Brain microvascular endothelial cell (primary cell): ENCODE measurements around the gene AIFM1.
A peak's percentile ranks its signal among the peaks of the same experiment; 100 is the strongest.

Experiments used
- DNase-seq: peaks from one replicate; pipeline ENCODE4 v3.0.0-alpha.2; 2020
- H3K27ac ChIP-seq: fragments of 250-450 bp; sonication (Bioruptor Pico); 2 replicates; pipeline ENCODE4 v1.5.1; 2020; ENCODE audit warnings: mild to moderate bottlenecking, moderate library complexity
- H3K27me3 ChIP-seq: fragments of 250-450 bp; sonication (Bioruptor Pico); replicated peaks from 2 replicates; pipeline ENCODE4 v1.5.1; 2020; ENCODE audit warnings: mild to moderate bottlenecking
- H3K36me3 ChIP-seq: fragments of 250-450 bp; sonication (Bioruptor Pico); replicated peaks from 2 replicates; pipeline ENCODE4 v1.5.1; 2020; ENCODE audit warnings: mild to moderate bottlenecking
- H3K4me3 ChIP-seq: 2 replicates; pipeline ENCODE4 v1.5.1; 2011; ENCODE audit warnings: low read depth, mild to moderate bottlenecking, control low read depth, low read length, moderate library complexity
- CTCF ChIP-seq: IDR thresholded peaks from 2 replicates; pipeline ENCODE4 v1.5.1; 2011; ENCODE audit warnings: low read depth, mild to moderate bottlenecking, moderate library complexity, low read length, control low read depth, inconsistent platforms; ENCODE audit errors: missing control alignments
- in situ Hi-C: cut with HindIII; loops from 2 replicates; pipeline ENCODE4 v1.10.0; 2017; ENCODE audit warnings: low sequenced_read_pairs, low pct_ligation_motif_present

AIFM1 gene

GRCh38 chrX:130174045-130174704, 8.5 kb upstream of the AIFM1 start:
- H3K36me3 ChIP-seq: no peaks in the 10 kb centered on the region
- H3K4me3 ChIP-seq: no peak overlapping the region
- TF ChIP-seq CTCF: no peak
- H3K27ac ChIP-seq: peak overlapping the region; percentile 80
- in situ Hi-C loops: no loop called here
- H3K27me3 ChIP-seq: no peaks in the 10 kb centered on the region
- peak; percentile 50 for DNase-seq

GRCh38 chrX:130173190-130173895, 7.7 kb upstream of the AIFM1 start:
- Histone ChIP-seq H3K27ac (peak overlapping the region; percentile 80), H3K36me3 (no peaks in the 10 kb centered on the region), H3K4me3 (no peak overlapping the region), H3K27me3 (no peaks in the 10 kb centered on the region)
- TF ChIP-seq CTCF: no peak
- in situ Hi-C loops: no loop called here
- DNase-seq: peak; percentile 72

GRCh38 chrX:130172127-130172845, 6.6 kb upstream of the AIFM1 start:
- no peak overlapping the region for H3K27ac ChIP-seq
- no peak for TF ChIP-seq CTCF
- in situ Hi-C loops: no loop called here
- H3K4me3 ChIP-seq: peak overlapping the region; percentile 56
- no peaks in the 10 kb centered on the region for H3K36me3 ChIP-seq
- no peak for DNase-seq
- H3K27me3 ChIP-seq: no peaks in the 10 kb centered on the region

- no peak for TF ChIP-seq CTCF
- Histone ChIP-seq H3K27me3 (no peaks in the 10 kb centered on the region), H3K4me3 (peak within 1 kb of the TSS; percentile 56), H3K36me3 (no peaks in the 10 kb centered on the region), H3K27ac (peak within 1 kb of the TSS; percentile 80)
- no peak for DNase-seq
- in situ Hi-C loops: no loop called here
Measured at GRCh38 chrX:130171446-130172126, 5.9 kb upstream of the AIFM1 start, which contains the start of gene RAB33A. Gene RAB33A (plus strand): TSS chrX:130171962. CDS start chrX:130172063, 101 bp downstream.

GRCh38 chrX:130170752-130171445, 5.3 kb upstream of the AIFM1 start:
- no peak for TF ChIP-seq CTCF
- Histone ChIP-seq H3K36me3 (no peaks in the 10 kb centered on the region), H3K4me3 (peak overlapping the region; percentile 56), H3K27ac (no peak overlapping the region), H3K27me3 (no peaks in the 10 kb centered on the region)
- in situ Hi-C loops: no loop called here
- DNase-seq: peak; percentile 20
